Measurements from ENCODE around the gene CHTF18. TPM values are rescaled to one million over a fixed set of nuclear protein-coding genes. Genes with fewer than 3 reads are reported as not detected.

Gene CHTF18
- polyA plus RNA-seq, 3 donors, result 0.57 to 13.8 (median 2.2) TPM

- Histone ChIP-seq H3K27ac (ENCODE audit: low read depth in 1 of 2, low read length in 2 of 2) (no peak overlapping the region), H3K36me3 (replicated peaks in 1 of 2; ENCODE audit: control insufficient read depth in 1 of 2, insufficient read depth in 2 of 2, low read length in 2 of 2) (no peaks in the 10 kb centered on the region), H3K4me1 (ENCODE audit: control insufficient read depth in 1 of 2, insufficient read depth in 2 of 2, low read length in 2 of 2) (peaks cover 0 to 4% of the 10 kb centered on the region in 2 donors), H2AFZ (ENCODE audit: insufficient read depth, low read depth, low read length, poor library complexity, severe bottlenecking) (no peak overlapping the region), H3K4me3 (replicated peaks in 1 of 3; ENCODE audit: low read depth in 2 of 3, low read length in 3 of 3) (no peak overlapping the region), H3K9ac (ENCODE audit: insufficient read depth, low read length, poor library complexity, severe bottlenecking) (no peak overlapping the region), H4K20me1 (ENCODE audit: insufficient read depth, low read length) (no peaks in the 10 kb centered on the region), H3K4me2 (replicated peaks; ENCODE audit: extremely low read depth, low read length, poor library complexity, severe bottlenecking) (no peak overlapping the region), H3K9me3 (replicated peaks in 1 of 2; ENCODE audit: control insufficient read depth in 1 of 2, insufficient read depth in 1 of 2, low read length in 2 of 2) (peaks cover 0 to 15% of the 10 kb centered on the region in 2 donors), H3K27me3 (ENCODE audit: control insufficient read depth in 2 of 2, insufficient read depth in 2 of 2, low read length in 2 of 2) (peaks cover 17 to 55% of the 10 kb centered on the region in 2 donors), H3K79me2 (ENCODE audit: insufficient read depth, low read length) (no peaks in the 10 kb centered on the region)
- WGBS (ENCODE audit: insufficient coverage), result 78% methylated on average over 4 of the region's 8 CpGs
- intact Hi-C loops (cut with micrococcal nuclease), result no loop called here
- Mint-ChIP-seq H3K4me3 (no peak overlapping the region), H3K27ac (no peak overlapping the region), H3K4me1 (no peaks in the 10 kb centered on the region), H3K9me3 (peaks cover 0 to 9% (median 2%) of the 10 kb centered on the region in 7 donors), H3K27me3 (ENCODE audit: low read depth in 3 of 3) (peaks cover 41 to 53% (median 43%) of the 10 kb centered on the region in 3 donors), H3K36me3 (no peaks in the 10 kb centered on the region)
- TF ChIP-seq CTCF (IDR thresholded peaks at IDR 0.05), result no peak
- DNase-seq, result no peak
These were observed 29.7 kb downstream of the CHTF18 start for GRCh38 chr16:818132-818531.

GRCh38 chr16:818592-818991 is 30.2 kb downstream of the CHTF18 start:
- Histone ChIP-seq H3K36me3 (replicated peaks in 1 of 2; ENCODE audit: control insufficient read depth in 1 of 2, insufficient read depth in 2 of 2, low read length in 2 of 2) (no peaks in the 10 kb centered on the region), H3K4me2 (replicated peaks; ENCODE audit: extremely low read depth, low read length, poor library complexity, severe bottlenecking) (no peak overlapping the region), H3K4me3 (replicated peaks in 1 of 3; ENCODE audit: low read depth in 2 of 3, low read length in 3 of 3) (no peak overlapping the region), H3K9ac (ENCODE audit: insufficient read depth, low read length, poor library complexity, severe bottlenecking) (no peak overlapping the region), H3K27ac (ENCODE audit: low read depth in 1 of 2, low read length in 2 of 2) (no peak overlapping the region), H3K4me1 (ENCODE audit: control insufficient read depth in 1 of 2, insufficient read depth in 2 of 2, low read length in 2 of 2) (peaks cover 0 to 1% of the 10 kb centered on the region in 2 donors), H4K20me1 (ENCODE audit: insufficient read depth, low read length) (no peaks in the 10 kb centered on the region), H3K9me3 (replicated peaks in 1 of 2; ENCODE audit: control insufficient read depth in 1 of 2, insufficient read depth in 1 of 2, low read length in 2 of 2) (peaks cover 0 to 15% of the 10 kb centered on the region in 2 donors), H2AFZ (ENCODE audit: insufficient read depth, low read depth, low read length, poor library complexity, severe bottlenecking) (no peak overlapping the region), H3K79me2 (ENCODE audit: insufficient read depth, low read length) (no peaks in the 10 kb centered on the region), H3K27me3 (ENCODE audit: control insufficient read depth in 2 of 2, insufficient read depth in 2 of 2, low read length in 2 of 2) (peaks cover 14 to 52% of the 10 kb centered on the region in 2 donors)
- DNase-seq, result no peak
- Mint-ChIP-seq H3K27me3 (ENCODE audit: low read depth in 3 of 3) (peaks cover 38 to 49% (median 42%) of the 10 kb centered on the region in 3 donors), H3K9me3 (peaks cover 0 to 9% (median 2%) of the 10 kb centered on the region in 7 donors), H3K4me1 (no peaks in the 10 kb centered on the region), H3K27ac (no peak overlapping the region), H3K4me3 (no peak overlapping the region), H3K36me3 (no peaks in the 10 kb centered on the region)
- TF ChIP-seq CTCF (IDR thresholded peaks at IDR 0.05), result no peak
- 73% methylated on average over 1 of the region's 2 CpGs for WGBS (ENCODE audit: insufficient coverage)
- intact Hi-C loops (cut with micrococcal nuclease), result no loop called here
